Measurements from ENCODE around the gene NAV2. TPM values are rescaled to one million over a fixed set of nuclear protein-coding genes. Genes with fewer than 3 reads are reported as not detected.

Gene NAV2
- total RNA-seq, 1 experiment from 2014 or later, result 139 TPM

GRCh38 chr11:19730373-19730772 lies 17.7 kb downstream of the NAV2 start:
- no peaks in the 10 kb centered on the region for H3K27me3 Mint-ChIP-seq (ENCODE audit: insufficient read depth, unreplicated experiment)
- intact Hi-C loops (cut with micrococcal nuclease), result no loop called here
- ChIA-PET POLR2A (no interaction called here), CTCF (interaction anchor here (4.0 kb wide), 1 partner anchor 13 kb away, joined by 30 read pairs; no protein-coding TSS in a partner anchor)
- TF ChIP-seq CTCF (IDR thresholded peaks at IDR 0.05; ENCODE audit: unreplicated experiment), result no peak
- no peak for DNase-seq (ENCODE audit: unreplicated experiment)
- H3K9me3 Mint-ChIP-seq (ENCODE audit: unreplicated experiment), result no peaks in the 10 kb centered on the region
- no peak overlapping the region for H3K4me3 Mint-ChIP-seq (ENCODE audit: unreplicated experiment)
- H3K36me3 Mint-ChIP-seq (ENCODE audit: insufficient read depth, unreplicated experiment), result no peaks in the 10 kb centered on the region
- no peak overlapping the region for H3K27ac Mint-ChIP-seq (ENCODE audit: low read depth, unreplicated experiment)
- no TSS peak for BruUV-seq (replicated peaks)
- H3K4me1 Mint-ChIP-seq (ENCODE audit: insufficient read depth, unreplicated experiment), result peaks cover 11% of the 10 kb centered on the region

GRCh38 chr11:19734171-19734570 lies 21.5 kb downstream of the NAV2 start:
- no peaks in the 10 kb centered on the region for H3K9me3 Mint-ChIP-seq (ENCODE audit: unreplicated experiment)
- no peaks in the 10 kb centered on the region for H3K36me3 Mint-ChIP-seq (ENCODE audit: insufficient read depth, unreplicated experiment)
- ChIA-PET CTCF (interaction anchor here (0.6 to 9.9 kb wide), 6 partner anchors 9 to 409 kb away, joined by 3 to 107 read pairs (median 12); no protein-coding TSS in a partner anchor), POLR2A (no interaction called here)
- H3K27me3 Mint-ChIP-seq (ENCODE audit: insufficient read depth, unreplicated experiment), result no peaks in the 10 kb centered on the region
- H3K27ac Mint-ChIP-seq (ENCODE audit: low read depth, unreplicated experiment), result no peak overlapping the region
- intact Hi-C loops (cut with micrococcal nuclease), result no loop called here
- TF ChIP-seq CTCF (IDR thresholded peaks at IDR 0.05; ENCODE audit: unreplicated experiment), result no peak
- BruUV-seq (replicated peaks), result no TSS peak
- H3K4me3 Mint-ChIP-seq (ENCODE audit: unreplicated experiment), result no peak overlapping the region
- no peaks in the 10 kb centered on the region for H3K4me1 Mint-ChIP-seq (ENCODE audit: insufficient read depth, unreplicated experiment)
- DNase-seq (ENCODE audit: unreplicated experiment), result no peak

- Mint-ChIP-seq H3K9me3 (ENCODE audit: unreplicated experiment) (no peaks in the 10 kb centered on the region), H3K36me3 (ENCODE audit: insufficient read depth, unreplicated experiment) (no peaks in the 10 kb centered on the region), H3K27ac (ENCODE audit: low read depth, unreplicated experiment) (no peak overlapping the region), H3K27me3 (ENCODE audit: insufficient read depth, unreplicated experiment) (no peaks in the 10 kb centered on the region), H3K4me1 (ENCODE audit: insufficient read depth, unreplicated experiment) (peaks cover 9% of the 10 kb centered on the region), H3K4me3 (ENCODE audit: unreplicated experiment) (no peak overlapping the region)
- intact Hi-C loops (cut with micrococcal nuclease), result no loop called here
- ChIA-PET POLR2A (no interaction called here), CTCF (interaction anchor here (0.6 to 9.9 kb wide), 11 partner anchors 8 to 192 kb away, joined by 3 to 107 read pairs (median 4); no protein-coding TSS in a partner anchor)
- BruUV-seq (replicated peaks), result no TSS peak
- DNase-seq (ENCODE audit: unreplicated experiment), result no peak
- no peak for TF ChIP-seq CTCF (IDR thresholded peaks at IDR 0.05; ENCODE audit: unreplicated experiment)
These were observed 22.7 kb downstream of the NAV2 start for GRCh38 chr11:19735157-19735908.

GRCh38 chr11:19735909-19736498 lies 23.4 kb downstream of the NAV2 start:
- Mint-ChIP-seq H3K4me3 (ENCODE audit: unreplicated experiment) (no peak overlapping the region), H3K27me3 (ENCODE audit: insufficient read depth, unreplicated experiment) (no peaks in the 10 kb centered on the region), H3K27ac (ENCODE audit: low read depth, unreplicated experiment) (no peak overlapping the region), H3K9me3 (ENCODE audit: unreplicated experiment) (no peaks in the 10 kb centered on the region), H3K36me3 (ENCODE audit: insufficient read depth, unreplicated experiment) (no peaks in the 10 kb centered on the region), H3K4me1 (ENCODE audit: insufficient read depth, unreplicated experiment) (peaks cover 9% of the 10 kb centered on the region)
- no peak for DNase-seq (ENCODE audit: unreplicated experiment)
- BruUV-seq (replicated peaks), result no TSS peak
- ChIA-PET POLR2A (no interaction called here), CTCF (interaction anchor here (0.5 to 9.9 kb wide), 12 partner anchors 16 to 192 kb away, joined by 3 to 107 read pairs (median 4); no protein-coding TSS in a partner anchor)
- no peak for TF ChIP-seq CTCF (IDR thresholded peaks at IDR 0.05; ENCODE audit: unreplicated experiment)
- intact Hi-C loops (cut with micrococcal nuclease), result no loop called here
